Psoas muscle (tissue), 8 donors: ENCODE measurements around the gene DNM3. TPM values are rescaled to one million over a fixed set of nuclear protein-coding genes. Genes with fewer than 3 reads are reported as not detected.

Experiments
- ATAC-seq, 4 donors: fragments of 200-7000 bp; cut with Tn5 transposase; one replicate each; pipeline ENCODE4 v1.9.1; 2020; ENCODE audit warnings: moderate library complexity in 3 of 4, mild to moderate bottlenecking in 2 of 4
- DNase-seq, 2 donors: peaks; one replicate each; pipeline ENCODE4 v3.0.0-alpha.2; 2020
- H3K27ac ChIP-seq: fragments of 200-600 bp; one replicate; pipeline ENCODE4 v1.8.0; 2022
- H3K27me3 ChIP-seq, 3 donors: fragments of 200-600 bp in 1 of 3; one replicate each; pipeline versions ENCODE4 v1.6.1 to v1.8.0; 2013 to 2022; ENCODE audit warnings: low read length in 2 of 3, mild to moderate bottlenecking in 2 of 3, moderate library complexity in 1 of 3; ENCODE audit not compliant: insufficient read depth in 3 of 3
- H3K36me3 ChIP-seq, 2 donors: fragments of 200-600 bp in 1 of 2; one replicate each; pipeline versions ENCODE4 v1.6.1 to v1.8.0; 2013 to 2022; ENCODE audit warnings: low read depth in 1 of 2, mild to moderate bottlenecking in 1 of 2, moderate library complexity in 1 of 2; ENCODE audit not compliant: insufficient read depth in 1 of 2
- H3K4me1 ChIP-seq: fragments of 200-600 bp; one replicate; pipeline ENCODE4 v1.8.0; 2022
- H3K4me3 ChIP-seq: fragments of 200-600 bp; one replicate; pipeline ENCODE4 v1.8.0; 2022; ENCODE audit warnings: mild to moderate bottlenecking
- H3K9me3 ChIP-seq: fragments of 200-600 bp; one replicate; pipeline ENCODE4 v1.8.0; 2022
- WGBS, 3 donors: extraction: QIAGEN DNeasy Blood & Tissue Kit; methylation state at CpG; one replicate each; pipeline versions ENCODE4 v1.1.6 to v1.1.7; 2013; 5-methylcytosine and 5-hydroxymethylcytosine counted together
- intact Hi-C, 2 donors: fragments of 100-400 bp; cut with DNase I; formaldehyde crosslinking; loops; one replicate each; pipeline versions ENCODE4 v1.11.0 to v1.14.2; 2022
- polyA plus RNA-seq, 3 donors: library from polyadenylated mRNA; stranded (reverse); fragments of 200-250 nt; gene quantifications; one replicate each; pipeline ENCODE4 v1.2.3, GENCODE V29; 2013
- total RNA-seq, 4 donors: library from RNA; stranded (reverse); fragmentation: NEBNext Ultra II Directional in 2 of 4; extraction: Animal tissue kit (Norgen Biotek cat#: 25700) in 2 of 4; gene quantifications; one replicate each; pipeline versions ENCODE4 v1.2.1 to v1.2.4, GENCODE V29; 2021 to 2023
- TF ChIP-seq, protein P1 (sequence below): fragments of 200-600 bp; IDR thresholded peaks from one replicate; pipeline ENCODE4 v1.8.0; 2022; ENCODE audit warnings: antibody characterized with exemption
- donor health status: healthy with polysubstance abuse.
- donor health status: DM: no; HTN: no; CAD: no; lungs with moderate emphysema.
- donor health status: Bipolar disorder and iron deficiency.
- donor health status: healthy.
- donor health status: DM: yes; HTN: yes; CAD: no.
- donor health status: DM: no; HTN: no; CAD: no.
- donor health status: DM: no; HTN: no; CAD: no.
- donor health status: DM: yes; HTN: yes; CAD: no.

The DNM3 gene
- total and polyA plus RNA-seq, 7 donors = 0.31 to 1.0 (median 0.77) TPM

DNA sequence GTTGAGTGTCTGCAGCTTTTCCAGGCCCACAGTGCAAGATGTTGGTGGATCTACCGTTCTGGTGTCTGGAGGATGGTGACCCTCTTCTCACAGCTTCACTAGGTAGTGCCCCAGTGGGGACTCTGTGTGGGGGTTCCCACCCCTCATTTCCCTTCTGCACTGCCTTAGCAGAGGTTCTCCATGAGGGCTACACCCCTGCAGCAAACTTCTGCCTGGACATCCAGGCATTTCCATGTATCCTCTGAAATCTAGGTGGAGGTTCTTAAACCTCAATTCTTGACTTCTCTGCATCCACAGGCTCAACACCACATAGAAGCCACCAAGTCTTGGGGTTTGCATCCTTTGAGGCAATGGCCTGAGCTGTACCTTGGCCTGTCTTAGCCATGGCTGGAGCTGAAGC lies 14.3 kb upstream of the DNM3 start:
- ATAC-seq = no peak
- TF ChIP-seq, protein P1, sequence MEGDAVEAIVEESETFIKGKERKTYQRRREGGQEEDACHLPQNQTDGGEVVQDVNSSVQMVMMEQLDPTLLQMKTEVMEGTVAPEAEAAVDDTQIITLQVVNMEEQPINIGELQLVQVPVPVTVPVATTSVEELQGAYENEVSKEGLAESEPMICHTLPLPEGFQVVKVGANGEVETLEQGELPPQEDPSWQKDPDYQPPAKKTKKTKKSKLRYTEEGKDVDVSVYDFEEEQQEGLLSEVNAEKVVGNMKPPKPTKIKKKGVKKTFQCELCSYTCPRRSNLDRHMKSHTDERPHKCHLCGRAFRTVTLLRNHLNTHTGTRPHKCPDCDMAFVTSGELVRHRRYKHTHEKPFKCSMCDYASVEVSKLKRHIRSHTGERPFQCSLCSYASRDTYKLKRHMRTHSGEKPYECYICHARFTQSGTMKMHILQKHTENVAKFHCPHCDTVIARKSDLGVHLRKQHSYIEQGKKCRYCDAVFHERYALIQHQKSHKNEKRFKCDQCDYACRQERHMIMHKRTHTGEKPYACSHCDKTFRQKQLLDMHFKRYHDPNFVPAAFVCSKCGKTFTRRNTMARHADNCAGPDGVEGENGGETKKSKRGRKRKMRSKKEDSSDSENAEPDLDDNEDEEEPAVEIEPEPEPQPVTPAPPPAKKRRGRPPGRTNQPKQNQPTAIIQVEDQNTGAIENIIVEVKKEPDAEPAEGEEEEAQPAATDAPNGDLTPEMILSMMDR = no peak

DNA sequence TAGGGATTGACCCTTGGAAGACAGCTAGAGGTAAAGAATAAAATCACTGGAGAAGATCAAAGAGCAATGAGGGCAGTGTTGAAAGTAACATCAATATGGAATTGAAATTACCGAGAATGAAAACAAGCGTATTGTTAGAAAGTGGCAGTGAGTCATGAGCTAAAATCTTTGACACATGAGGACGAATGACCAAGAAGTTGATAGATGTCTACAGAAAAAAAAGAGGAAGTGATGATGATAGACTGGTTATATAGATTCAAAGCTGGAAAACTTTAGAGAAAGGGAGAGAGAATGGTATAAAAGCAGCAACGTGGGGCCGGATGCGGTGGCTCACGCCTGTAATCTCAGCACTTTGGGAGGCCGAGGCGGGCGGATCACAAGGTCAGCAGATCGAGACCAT lies 12.5 kb upstream of the DNM3 start:
- Histone ChIP-seq H3K27me3 (no peaks in the 10 kb centered on the region), H3K4me1 (no peaks in the 10 kb centered on the region), H3K4me3 (no peak overlapping the region), H3K27ac (no peak overlapping the region), H3K36me3 (no peaks in the 10 kb centered on the region), H3K9me3 (peaks cover 7% of the 10 kb centered on the region)
- ATAC-seq = no peak
- intact Hi-C loops = no loop called here
- TF ChIP-seq, protein P1 = no peak
- 96 to 99% (median 97%) methylated on average over 11 of the region's 11 CpGs for WGBS, 3 donors
- DNase-seq = no peak

More for the DNA sequence above, 14.3 kb upstream of the DNM3 start:
- Histone ChIP-seq H3K27me3 (no peaks in the 10 kb centered on the region), H3K36me3 (no peaks in the 10 kb centered on the region), H3K4me3 (no peak overlapping the region), H3K27ac (no peak overlapping the region), H3K9me3 (peaks cover 7% of the 10 kb centered on the region), H3K4me1 (no peaks in the 10 kb centered on the region)
- WGBS, 3 donors = 60 to 100% (median 97%) methylated on average over 1 of the region's 1 CpG
- no peak for DNase-seq
- intact Hi-C loops = no loop called here

DNA sequence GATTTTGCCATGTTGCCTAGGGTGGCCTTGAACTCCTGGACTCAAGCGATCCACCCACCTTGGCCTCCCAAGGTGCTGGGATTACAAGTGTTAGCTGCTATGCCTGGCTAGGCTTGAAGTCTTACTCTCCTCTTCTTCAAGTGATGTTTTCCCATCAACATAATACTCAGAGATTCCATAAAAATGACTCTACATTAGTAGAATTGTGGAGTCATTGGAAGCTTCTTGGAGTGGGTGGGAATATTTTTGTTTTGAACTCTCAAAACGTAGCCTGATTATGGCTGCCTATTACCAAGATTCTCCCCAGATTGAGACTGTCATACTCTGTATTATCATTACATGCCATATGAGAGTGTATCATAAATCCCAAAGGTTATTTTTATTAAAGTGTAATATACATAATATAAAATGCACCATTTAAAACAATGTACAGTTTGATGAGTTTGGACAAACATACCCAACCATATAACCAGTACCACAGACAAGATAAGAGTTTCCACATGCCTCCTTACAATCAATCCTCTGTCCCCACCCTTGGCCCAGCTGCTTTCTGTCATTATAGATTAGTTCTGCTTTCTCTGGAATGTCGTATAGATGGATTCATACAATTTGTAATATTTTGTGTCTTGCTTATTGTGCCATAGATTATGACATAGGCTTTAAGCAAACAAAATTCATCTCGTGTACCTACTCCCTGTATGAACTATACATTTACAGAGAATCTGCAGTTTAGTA lies 8.0 kb upstream of the DNM3 start:
- Histone ChIP-seq H3K9me3 (no peaks in the 10 kb centered on the region), H3K36me3 (no peaks in the 10 kb centered on the region), H3K27ac (no peak overlapping the region), H3K27me3 (no peaks in the 10 kb centered on the region), H3K4me3 (no peak overlapping the region), H3K4me1 (no peaks in the 10 kb centered on the region)
- DNase-seq = no peak
- intact Hi-C loops = no loop called here
- ATAC-seq = no peak
- TF ChIP-seq, protein P1 = no peak
- 58 to 66% (median 62%) methylated on average over 4 of the region's 4 CpGs for WGBS, 3 donors

DNA sequence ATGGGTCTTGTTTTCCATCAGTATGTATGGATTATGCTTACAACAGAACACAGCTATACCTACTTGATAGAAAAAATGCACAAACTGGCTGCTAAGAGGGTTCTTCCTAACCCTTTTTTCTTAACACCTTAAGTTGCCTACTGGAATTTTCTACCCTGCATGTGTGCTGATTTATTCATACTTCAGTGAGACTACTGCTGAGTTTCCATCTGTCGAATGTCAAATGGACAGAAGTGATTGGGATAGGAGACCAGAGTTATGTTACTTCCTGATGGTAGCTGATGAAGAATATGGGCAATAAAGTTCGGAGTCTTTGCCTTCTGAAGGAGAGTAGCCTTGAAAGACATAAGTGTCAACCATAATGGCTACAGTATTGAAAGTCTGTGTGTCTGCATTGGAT lies 6.5 kb upstream of the DNM3 start:
- no peak for DNase-seq
- Histone ChIP-seq H3K9me3 (no peaks in the 10 kb centered on the region), H3K4me3 (no peak overlapping the region), H3K4me1 (no peaks in the 10 kb centered on the region), H3K27ac (no peak overlapping the region), H3K27me3 (no peaks in the 10 kb centered on the region), H3K36me3 (no peaks in the 10 kb centered on the region)
- no peak for ATAC-seq
- 92 to 96% (median 94%) methylated on average over 2 of the region's 2 CpGs for WGBS, 3 donors
- intact Hi-C loops = no loop called here
- TF ChIP-seq, protein P1 = no peak

DNA sequence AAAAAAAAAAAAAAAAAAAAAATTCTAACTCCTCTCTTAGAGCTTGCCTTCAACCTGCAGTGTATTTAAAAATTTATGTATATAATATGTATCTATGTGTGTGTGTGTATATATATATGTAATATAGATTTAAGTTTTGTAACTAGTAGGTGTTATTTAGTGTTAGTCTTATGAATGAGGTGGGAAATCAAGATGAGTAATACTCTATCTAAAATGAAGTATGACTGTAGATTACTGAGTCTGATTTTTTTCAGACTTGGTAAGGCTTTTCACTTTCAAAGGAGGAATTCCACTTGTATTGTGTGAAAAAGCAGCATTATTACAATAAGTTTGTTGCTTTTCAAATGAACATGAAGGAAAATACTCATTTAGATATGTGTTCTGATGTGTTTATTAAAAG lies 5.4 kb upstream of the DNM3 start:
- H3K4me1 ChIP-seq = no peaks in the 10 kb centered on the region
- intact Hi-C loops = no loop called here

More for the DNA sequence above, 5.4 kb upstream of the DNM3 start:
- no peaks in the 10 kb centered on the region for H3K36me3 ChIP-seq
- no peak for ATAC-seq
- H3K9me3 ChIP-seq = no peaks in the 10 kb centered on the region
- DNase-seq = no peak
- no peak overlapping the region for H3K4me3 ChIP-seq
- no peak overlapping the region for H3K27ac ChIP-seq
- TF ChIP-seq, protein P1 = no peak
- H3K27me3 ChIP-seq = no peaks in the 10 kb centered on the region
